HUES6 (cell line): ENCODE data around the gene IGLL5.
A peak's percentile ranks its signal among the peaks of the same experiment; 100 is the strongest.

Experiments
- H3K27ac ChIP-seq: 2 replicates; pipeline ENCODE4 v1.7.0; 2013; ENCODE audit warnings: low read depth, mild to moderate bottlenecking, low read length, inconsistent platforms
- H3K27me3 ChIP-seq: 2 replicates; pipeline ENCODE4 v1.6.1; 2013; ENCODE audit warnings: low read length; ENCODE audit not compliant: control insufficient read depth, insufficient read depth
- H3K36me3 ChIP-seq: 2 replicates; pipeline ENCODE4 v1.6.1; 2013; ENCODE audit warnings: low read length; ENCODE audit not compliant: control insufficient read depth, insufficient read depth
- H3K4me1 ChIP-seq: 2 replicates; pipeline ENCODE4 v1.6.1; 2013; ENCODE audit warnings: low read length; ENCODE audit not compliant: control insufficient read depth, insufficient read depth
- H3K4me3 ChIP-seq: 2 replicates; pipeline ENCODE4 v1.5.1; 2013; ENCODE audit warnings: low read depth, low read length
- H3K9ac ChIP-seq: one replicate; pipeline ENCODE4 v1.6.1; 2013; ENCODE audit warnings: mild to moderate bottlenecking, low read length
- H3K9me3 ChIP-seq: 2 replicates; pipeline ENCODE4 v1.6.1; 2013; ENCODE audit warnings: low read depth, low read length; ENCODE audit not compliant: control insufficient read depth, insufficient read depth

Gene IGLL5

GRCh38 chr22:22878801-22879674 is 8.6 kb upstream of the IGLL5 start:
- Histone ChIP-seq H3K9me3 (no peaks in the 10 kb centered on the region), H3K27me3 (peaks cover 56% of the 10 kb centered on the region), H3K9ac (peak overlapping the region; percentile 4), H3K36me3 (no peaks in the 10 kb centered on the region), H3K27ac (no peak overlapping the region), H3K4me3 (no peak overlapping the region), H3K4me1 (no peaks in the 10 kb centered on the region)

DNA sequence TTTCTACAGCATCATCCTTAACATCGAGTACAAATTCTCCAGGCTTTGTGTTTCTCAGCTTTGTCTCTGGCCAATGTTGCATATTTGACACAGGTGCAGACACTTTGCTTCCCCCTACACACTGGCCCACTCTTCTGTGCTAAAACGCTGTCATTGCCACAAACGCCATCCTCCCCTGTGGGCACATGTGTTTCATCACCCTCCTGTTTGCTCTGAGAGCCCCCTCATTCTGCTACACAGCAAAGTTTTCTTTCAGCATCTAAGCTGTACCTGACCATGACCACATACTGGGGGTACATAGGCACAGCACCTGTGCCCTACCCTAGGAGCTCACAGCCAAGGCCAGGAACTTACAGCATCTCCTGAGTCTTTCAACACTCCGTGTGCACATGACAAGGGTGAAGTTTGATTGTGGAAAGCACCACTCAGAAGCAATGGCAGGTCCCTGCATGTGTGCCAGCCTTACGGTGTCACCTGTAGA is 7.9 kb upstream of the IGLL5 start:
- peaks cover 51% of the 10 kb centered on the region for H3K27me3 ChIP-seq
- no peaks in the 10 kb centered on the region for H3K36me3 ChIP-seq
- H3K9me3 ChIP-seq: no peaks in the 10 kb centered on the region
- H3K4me3 ChIP-seq: no peak overlapping the region
- no peak overlapping the region for H3K9ac ChIP-seq
- no peak overlapping the region for H3K27ac ChIP-seq
- no peaks in the 10 kb centered on the region for H3K4me1 ChIP-seq

DNA sequence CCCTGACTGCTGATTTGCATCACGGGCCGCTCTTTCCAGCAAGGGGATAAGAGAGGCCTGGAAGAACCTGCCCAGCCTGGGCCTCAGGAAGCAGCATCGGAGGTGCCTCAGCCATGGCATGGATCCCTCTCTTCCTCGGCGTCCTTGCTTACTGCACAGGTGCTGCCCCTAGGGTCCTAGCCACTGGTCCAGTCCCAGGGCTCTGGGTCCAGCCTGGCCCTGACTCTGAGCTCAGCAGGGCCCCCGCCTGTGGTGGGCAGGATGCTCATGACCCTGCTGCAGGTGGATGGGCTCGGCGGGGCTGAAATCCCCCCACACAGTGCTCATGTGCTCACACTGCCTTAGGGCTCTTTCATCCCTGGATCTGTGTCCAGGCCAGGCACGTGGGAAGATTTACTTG is 7.0 kb upstream of the IGLL5 start:
- Histone ChIP-seq H3K36me3 (no peaks in the 10 kb centered on the region), H3K4me1 (no peaks in the 10 kb centered on the region), H3K27me3 (peaks cover 59% of the 10 kb centered on the region), H3K4me3 (no peak overlapping the region), H3K9me3 (no peaks in the 10 kb centered on the region), H3K9ac (no peak overlapping the region), H3K27ac (no peak overlapping the region)

- Histone ChIP-seq H3K27me3 (peaks cover 61% of the 10 kb centered on the region), H3K9ac (no peak overlapping the region), H3K4me1 (no peaks in the 10 kb centered on the region), H3K9me3 (no peaks in the 10 kb centered on the region), H3K36me3 (no peaks in the 10 kb centered on the region), H3K4me3 (no peak overlapping the region), H3K27ac (no peak overlapping the region)
Observed at GRCh38 chr22:22881116-22882000, 6.3 kb upstream of the IGLL5 start.

GRCh38 chr22:22882033-22882717 is 5.4 kb upstream of the IGLL5 start:
- H3K27me3 ChIP-seq: peaks cover 69% of the 10 kb centered on the region
- no peaks in the 10 kb centered on the region for H3K9me3 ChIP-seq
- H3K9ac ChIP-seq: no peak overlapping the region
- H3K36me3 ChIP-seq: no peaks in the 10 kb centered on the region
- no peak overlapping the region for H3K4me3 ChIP-seq
- no peak overlapping the region for H3K27ac ChIP-seq
- H3K4me1 ChIP-seq: no peaks in the 10 kb centered on the region

DNA sequence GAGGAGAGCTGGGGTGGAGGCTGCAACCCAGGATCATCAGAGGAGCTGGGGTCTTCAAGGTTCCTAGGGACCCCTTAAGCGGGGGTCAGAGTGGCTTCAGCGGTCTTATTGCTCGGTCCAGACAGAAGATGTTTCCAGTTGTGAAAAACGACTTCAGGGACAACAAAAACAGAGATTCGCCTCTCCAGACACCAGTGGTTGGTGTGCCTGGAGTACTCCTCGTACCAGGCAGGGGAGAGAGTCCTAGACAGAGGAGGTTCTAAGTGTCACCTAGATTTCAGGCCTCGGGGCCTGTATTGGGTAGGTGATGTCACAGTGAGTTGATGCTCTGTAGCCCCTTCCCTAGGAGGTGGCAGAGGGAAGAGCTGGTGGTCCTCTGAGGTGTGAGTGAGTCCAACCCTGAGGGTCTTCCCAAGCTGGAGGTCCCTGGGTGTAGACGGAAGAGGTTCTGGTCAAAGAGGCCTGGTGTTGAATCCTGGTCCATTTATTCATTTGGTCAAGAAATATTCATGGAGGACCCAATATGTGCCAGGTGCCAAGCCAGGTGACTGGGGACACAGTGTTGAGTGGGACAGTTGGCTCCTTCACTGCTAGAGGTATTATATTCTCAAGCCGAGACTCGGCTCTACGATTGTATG is 4.4 kb upstream of the IGLL5 start:
- no peak overlapping the region for H3K27ac ChIP-seq
- no peak overlapping the region for H3K9ac ChIP-seq
- H3K36me3 ChIP-seq: no peaks in the 10 kb centered on the region
- H3K4me1 ChIP-seq: no peaks in the 10 kb centered on the region
- H3K4me3 ChIP-seq: no peak overlapping the region
- peaks cover 74% of the 10 kb centered on the region for H3K27me3 ChIP-seq
- no peaks in the 10 kb centered on the region for H3K9me3 ChIP-seq

DNA sequence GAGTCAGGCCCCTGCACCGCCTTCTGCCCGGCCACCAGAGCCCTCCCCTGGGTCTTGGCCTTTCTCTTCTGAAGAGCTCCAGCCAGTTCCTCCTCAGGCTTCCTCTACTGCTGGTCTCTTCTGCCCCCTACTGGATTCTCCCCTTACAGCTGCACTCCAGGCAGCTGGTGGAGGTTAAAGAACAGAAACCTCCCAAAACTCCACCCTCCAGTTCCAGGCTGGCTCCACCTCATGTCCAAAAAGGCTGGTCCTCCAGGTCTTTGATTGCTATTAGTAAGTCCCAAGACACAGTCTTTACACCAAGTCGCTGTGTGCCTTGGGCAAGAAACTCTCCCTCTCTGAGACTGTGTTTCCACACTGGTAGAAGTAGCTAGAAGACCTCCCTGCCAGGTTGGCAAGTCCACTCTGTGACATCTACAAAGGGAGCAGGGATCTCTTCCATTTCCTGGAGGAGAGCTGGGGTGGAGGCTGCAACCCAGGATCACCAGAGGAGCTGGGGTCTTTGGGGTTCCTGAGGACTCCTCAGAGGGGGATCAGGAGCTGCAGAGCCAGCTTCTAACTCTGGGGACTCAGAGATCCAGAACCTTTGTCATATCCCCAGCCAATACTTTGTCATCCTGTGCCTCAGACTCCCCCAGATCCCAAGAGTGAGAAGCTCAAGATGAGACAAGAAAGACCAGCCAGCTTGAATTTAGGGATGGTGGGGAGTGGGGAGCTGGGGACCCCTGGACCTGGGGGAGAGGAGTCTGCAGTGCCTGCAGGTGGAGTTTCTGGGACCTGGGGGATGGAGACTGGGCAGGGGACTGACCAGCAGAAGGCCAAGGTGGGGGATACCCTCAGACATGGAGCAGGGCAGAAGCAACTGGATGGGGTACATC is 3.4 kb upstream of the IGLL5 start:
- H3K4me1 ChIP-seq: no peaks in the 10 kb centered on the region
- H3K9me3 ChIP-seq: no peaks in the 10 kb centered on the region
- no peak overlapping the region for H3K4me3 ChIP-seq
- H3K27me3 ChIP-seq: peaks cover 73% of the 10 kb centered on the region
- no peak overlapping the region for H3K27ac ChIP-seq
- H3K36me3 ChIP-seq: no peaks in the 10 kb centered on the region
- H3K9ac ChIP-seq: no peak overlapping the region

- Histone ChIP-seq H3K27me3 (peaks cover 71% of the 10 kb centered on the region), H3K9ac (no peak overlapping the region), H3K27ac (no peak overlapping the region), H3K9me3 (no peaks in the 10 kb centered on the region), H3K4me3 (no peak overlapping the region), H3K4me1 (no peaks in the 10 kb centered on the region), H3K36me3 (no peaks in the 10 kb centered on the region)
Observed at GRCh38 chr22:22884888-22885840, 2.5 kb upstream of the IGLL5 start.

DNA sequence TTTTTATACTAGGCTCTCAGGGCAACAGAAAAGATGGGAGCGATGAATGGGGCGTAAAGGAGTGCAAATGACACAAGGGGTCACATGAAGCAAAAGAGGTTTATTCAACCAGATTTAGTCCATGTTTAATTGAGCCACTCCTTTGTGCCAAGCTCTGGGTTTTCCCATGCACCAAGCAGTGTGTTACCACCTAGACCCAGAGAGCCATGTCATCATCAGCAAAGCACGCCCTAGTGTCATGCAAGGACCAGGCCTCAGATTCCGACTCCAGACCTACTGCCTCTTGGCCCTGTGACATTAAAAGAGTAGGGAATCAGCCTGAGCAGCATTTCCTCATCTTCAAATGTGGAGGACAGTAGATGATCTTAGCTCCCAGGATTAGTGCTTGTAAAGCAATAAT is 1.1 kb upstream of the IGLL5 start:
- peaks cover 70% of the 10 kb centered on the region for H3K27me3 ChIP-seq
- H3K27ac ChIP-seq: no peak overlapping the region
- no peak overlapping the region for H3K9ac ChIP-seq
- no peaks in the 10 kb centered on the region for H3K4me1 ChIP-seq
- no peaks in the 10 kb centered on the region for H3K9me3 ChIP-seq
- no peaks in the 10 kb centered on the region for H3K36me3 ChIP-seq
- no peak overlapping the region for H3K4me3 ChIP-seq
